HepG2 (cell line): Measurements from ENCODE around the gene RGS11. TPM values are rescaled to one million over a fixed set of nuclear protein-coding genes. Genes with fewer than 3 reads are reported as not detected.

ENCODE experiments used
- ATAC-seq: fragments of 200-7000 bp; cut with Tn5 transposase; 3 replicates; pipeline ENCODE4 v1.9.1; 2020; ENCODE audit warnings: mild to moderate bottlenecking, moderate library complexity
- BruUV-seq: library from RNA; stranded (reverse); fragments of 400-500 nt; replicated peaks from 2 replicates; lab custom pipeline; 2021; lab: Mats Ljungman, UMichigan
- CTCF ChIA-PET: fragments of 300-600 bp; formaldehyde crosslinking; extraction: SDS; loops from one replicate; lab custom pipeline; 2021; ENCODE audit warnings: low total read pairs, inconsistent platforms, low intra/inter-chr PET ratio; lab: Yijun Ruan, JAX
- POLR2A ChIA-PET: fragments of 350-600 bp; sonication (Branson Sonifier 250); formaldehyde crosslinking; loops from one replicate; lab custom pipeline; 2020; ENCODE audit warnings: antibody characterized with exemption, inconsistent platforms; lab: Yijun Ruan, JAX
- DNase-seq: peaks from one replicate; pipeline ENCODE4 v3.0.0-alpha.2; 2015; ENCODE audit warnings: low spot score
- FAIRE-seq: peaks from 3 replicates; lab custom pipeline; 2011; peaks lifted over from hg19 to GRCh38; lab: Jason Lieb, UNC
- H2AFZ ChIP-seq: one replicate; pipeline ENCODE4 v1.6.1; 2011; ENCODE audit warnings: low read length, inconsistent platforms
- H3K27ac ChIP-seq: fragments of 300-600 bp; 3 replicates; pipeline ENCODE4 v1.8.0; 2011; ENCODE audit warnings: mixed run types, mild to moderate bottlenecking, mixed read lengths, low read length, inconsistent platforms; ENCODE audit not compliant: insufficient read depth; ENCODE audit errors: extremely low read length
- H3K27me3 ChIP-seq, 2 experiments: fragments of 200-600 bp in 1 of 2; 2 replicates in 1 of 2; 3 replicates in 1 of 2; pipeline versions ENCODE4 v1.6.0 to v1.8.0; 2011; ENCODE audit warnings: low read length in 2 of 2, mild to moderate bottlenecking in 2 of 2, moderate library complexity in 2 of 2, inconsistent platforms in 1 of 2; ENCODE audit not compliant: insufficient read depth in 2 of 2, control insufficient read depth in 1 of 2
- H3K36me3 ChIP-seq, 2 experiments: fragments of 200-600 bp in 1 of 2; replicated peaks in 1 of 2; 2 replicates in 1 of 2; 3 replicates in 1 of 2; pipeline versions ENCODE4 v1.5.1 to v1.8.0; 2011; ENCODE audit warnings: low read length in 2 of 2, inconsistent platforms in 1 of 2; ENCODE audit not compliant: insufficient read depth in 2 of 2, control insufficient read depth in 1 of 2
- H3K4me1 ChIP-seq: 2 replicates; pipeline ENCODE4 v1.5.1; 2012; ENCODE audit warnings: low read length, inconsistent platforms; ENCODE audit not compliant: insufficient read depth
- H3K4me2 ChIP-seq: 2 replicates; pipeline ENCODE4 v1.6.0; 2011; ENCODE audit warnings: low read depth, low read length, inconsistent platforms
- H3K4me3 ChIP-seq, 3 experiments: fragments of 200-600 bp in 1 of 3; sonication (generic), shearing (Covaris generic) in 1 of 3; replicated peaks in 1 of 3; 2 replicates each; pipeline ENCODE4 v1.5.1; 2011 to 2016; ENCODE audit warnings: low read length in 3 of 3, inconsistent platforms in 2 of 3, low read depth in 2 of 3, mild to moderate bottlenecking in 2 of 3, control low read depth in 1 of 3, mixed read lengths in 1 of 3; ENCODE audit not compliant: insufficient read depth in 1 of 3
- H3K79me2 ChIP-seq: one replicate; pipeline ENCODE4 v1.6.1; 2011; ENCODE audit warnings: low read length, inconsistent platforms; ENCODE audit not compliant: insufficient read depth
- H3K9ac ChIP-seq: 2 replicates; pipeline ENCODE4 v1.6.0; 2011; ENCODE audit warnings: mild to moderate bottlenecking, low read depth, low read length, inconsistent platforms; ENCODE audit not compliant: insufficient read depth
- H3K9me3 ChIP-seq: 2 replicates; pipeline ENCODE4 v1.5.1; 2012; ENCODE audit warnings: mild to moderate bottlenecking, low read length
- H4K20me1 ChIP-seq: 2 replicates; pipeline ENCODE4 v1.6.0; 2011; ENCODE audit warnings: inconsistent platforms, mild to moderate bottlenecking, low read length, moderate library complexity; ENCODE audit not compliant: insufficient read depth
- ARHGAP35 ChIP-seq: sonication (generic); formaldehyde crosslinking; IDR thresholded peaks from 2 replicates; pipeline ENCODE4 v1.9.0; 2022; ENCODE audit warnings: mild to moderate bottlenecking, inconsistent platforms, moderate library complexity, missing genetic modification reagents, borderline replicate concordance
- CHD2 ChIP-seq: IDR thresholded peaks from 2 replicates; pipeline ENCODE4 v1.6.1; 2011; ENCODE audit warnings: low read depth, low read length, improper control_type of control experiment
- ELF1 ChIP-seq: sonication (generic); formaldehyde crosslinking; IDR thresholded peaks from 2 replicates; pipeline ENCODE4 v1.4.0; 2020; ENCODE audit warnings: missing genetic modification reagents
- JUN ChIP-seq: sonication (generic); formaldehyde crosslinking; IDR thresholded peaks from 2 replicates; pipeline ENCODE4 v1.4.0; 2020; ENCODE audit warnings: mild to moderate bottlenecking, missing genetic modification reagents
- MIER3 ChIP-seq: IDR thresholded peaks from 2 replicates; pipeline ENCODE4 v1.6.1; 2016; ENCODE audit warnings: missing compliant biosample characterization, borderline replicate concordance
- NR1H2 ChIP-seq: sonication (generic); formaldehyde crosslinking; IDR thresholded peaks from 2 replicates; pipeline ENCODE4 v1.8.1; 2022; ENCODE audit warnings: low read depth, missing genetic modification reagents, borderline replicate concordance
- RAD51 ChIP-seq: fragments of 450-650 bp; IDR thresholded peaks from 2 replicates; pipeline ENCODE4 v1.6.1; 2016; ENCODE audit warnings: borderline replicate concordance
- SP1 ChIP-seq, 2 experiments: fragments of 450-650 bp in 1 of 2; sonication (generic) in 1 of 2; formaldehyde crosslinking in 1 of 2; IDR thresholded peaks; 2 replicates each; pipeline versions ENCODE4 v1.4.0 to v1.6.1; 2016 to 2020; ENCODE audit warnings: missing genetic modification reagents in 1 of 2
- ZFY ChIP-seq: sonication (generic); formaldehyde crosslinking; IDR thresholded peaks from 2 replicates; pipeline ENCODE4 v1.4.0; 2020; ENCODE audit warnings: missing genetic modification reagents
- ZNF124 ChIP-seq: sonication (generic); formaldehyde crosslinking; IDR thresholded peaks from 2 replicates; pipeline ENCODE4 v1.4.0; 2020; ENCODE audit warnings: missing genetic modification reagents
- ZNF569 ChIP-seq: sonication (generic); formaldehyde crosslinking; IDR thresholded peaks from 2 replicates; pipeline ENCODE4 v1.5.0; 2020; ENCODE audit warnings: mild to moderate bottlenecking, missing genetic modification reagents, moderate library complexity, borderline replicate concordance
- ZNF747 ChIP-seq: sonication (generic); formaldehyde crosslinking; IDR thresholded peaks from 2 replicates; pipeline ENCODE4 v1.8.1; 2023; ENCODE audit warnings: missing genetic modification reagents, mild to moderate bottlenecking, borderline replicate concordance
- ZNF766 ChIP-seq: sonication (generic); formaldehyde crosslinking; IDR thresholded peaks from 2 replicates; pipeline ENCODE4 v1.5.0; 2020; ENCODE audit warnings: missing genetic modification reagents, borderline replicate concordance
- ZNF772 ChIP-seq: sonication (generic); formaldehyde crosslinking; IDR thresholded peaks from 2 replicates; pipeline ENCODE4 v1.5.0; 2020; ENCODE audit warnings: mild to moderate bottlenecking, missing genetic modification reagents
- WGBS: methylation state at CpG from one replicate; pipeline ENCODE4 v1.1.6; 2017; ENCODE audit warnings: low lambda C conversion rate; 5-methylcytosine and 5-hydroxymethylcytosine counted together
- in situ Hi-C: cut with HindIII; loops from 2 replicates; pipeline ENCODE4 v1.10.0; 2017; ENCODE audit warnings: low pct_unique_long_range_greater_than_20kb; ENCODE audit not compliant: extremely low pct_ligation_motif_present
- intact Hi-C: fragments of 100-400 bp; cut with micrococcal nuclease; formaldehyde crosslinking; loops from one replicate; pipeline ENCODE4 v1.10.0; 2022; ENCODE audit not compliant: unreplicated experiment
- polyA plus RNA-seq, 8 experiments: library from polyadenylated mRNA; depleted of rRNA in 3 of 8; stranded (reverse) in 7 of 8; unstranded in 1 of 8; fragments of >200 nt; fragmentation: Illumina TruSeq in 4 of 8; extraction: Trizol in 4 of 8; gene quantifications; 2 replicates each; pipeline versions ENCODE4 v1.2.1 to v1.2.3, GENCODE V29; 2011 to 2016; ENCODE audit warnings: low read depth in 4 of 8, missing spikeins in 1 of 8, mixed read lengths in 1 of 8; ENCODE audit not compliant: insufficient read depth in 1 of 8
- total RNA-seq, 5 experiments: library from RNA; depleted of rRNA; stranded (reverse); fragments of >200 nt; fragmentation: Illumina TruSeq; extraction: Trizol; gene quantifications; 2 replicates each; pipeline ENCODE4 v1.2.3, GENCODE V29; 2016; ENCODE audit warnings: low read depth in 1 of 5
- TF ChIP-seq, protein P1 (sequence below): sonication (generic); formaldehyde crosslinking; IDR thresholded peaks from 2 replicates; pipeline ENCODE4 v1.8.1; 2022; ENCODE audit warnings: low read depth, mild to moderate bottlenecking, missing genetic modification reagents
- TF ChIP-seq, protein P2 (sequence below): sonication (generic); formaldehyde crosslinking; IDR thresholded peaks from 2 replicates; pipeline ENCODE4 v1.5.1; 2020; ENCODE audit warnings: mild to moderate bottlenecking, missing genetic modification reagents, moderate library complexity
- TF ChIP-seq, protein P3 (sequence below): sonication (generic); formaldehyde crosslinking; IDR thresholded peaks from 2 replicates; pipeline ENCODE4 v1.5.1; 2020; ENCODE audit warnings: missing genetic modification reagents, mild to moderate bottlenecking, borderline replicate concordance

Gene RGS11
- total and polyA plus RNA-seq, 2 of the 13 experiments (the other 11 are each of a cell fraction or from before 2014, with no cell fraction given): 0.11 TPM; not detected in 1

DNA sequence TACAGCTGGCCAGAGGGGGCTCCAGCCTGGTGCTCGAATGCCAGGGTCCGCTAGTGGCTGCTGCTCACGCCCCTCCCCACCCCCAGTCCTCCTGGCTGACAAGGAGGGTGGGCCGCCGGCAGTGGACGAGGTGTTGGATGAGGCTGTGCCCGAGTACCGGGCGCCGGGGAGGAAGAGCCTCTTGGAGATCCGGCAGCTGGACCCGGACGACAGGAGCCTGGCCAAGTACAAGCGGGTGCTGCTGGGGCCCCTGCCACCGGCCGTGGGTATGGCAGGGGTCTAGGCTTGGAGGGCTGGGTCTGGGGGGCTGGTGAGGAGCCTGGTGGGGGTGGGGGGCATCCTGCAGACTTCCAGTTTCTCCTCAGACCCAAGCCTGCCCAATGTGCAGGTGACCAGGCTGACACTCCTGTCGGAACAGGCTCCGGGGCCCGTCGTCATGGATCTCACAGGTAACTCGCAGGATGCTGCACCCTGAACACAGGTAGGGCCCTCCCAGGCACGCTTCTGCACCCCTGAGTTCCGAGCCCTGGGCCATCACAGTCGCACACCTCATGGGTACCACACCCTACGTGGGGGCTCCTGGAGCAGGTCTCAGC is 6.0 kb upstream of the RGS11 start (continued):
- TF ChIP-seq, protein P1, sequence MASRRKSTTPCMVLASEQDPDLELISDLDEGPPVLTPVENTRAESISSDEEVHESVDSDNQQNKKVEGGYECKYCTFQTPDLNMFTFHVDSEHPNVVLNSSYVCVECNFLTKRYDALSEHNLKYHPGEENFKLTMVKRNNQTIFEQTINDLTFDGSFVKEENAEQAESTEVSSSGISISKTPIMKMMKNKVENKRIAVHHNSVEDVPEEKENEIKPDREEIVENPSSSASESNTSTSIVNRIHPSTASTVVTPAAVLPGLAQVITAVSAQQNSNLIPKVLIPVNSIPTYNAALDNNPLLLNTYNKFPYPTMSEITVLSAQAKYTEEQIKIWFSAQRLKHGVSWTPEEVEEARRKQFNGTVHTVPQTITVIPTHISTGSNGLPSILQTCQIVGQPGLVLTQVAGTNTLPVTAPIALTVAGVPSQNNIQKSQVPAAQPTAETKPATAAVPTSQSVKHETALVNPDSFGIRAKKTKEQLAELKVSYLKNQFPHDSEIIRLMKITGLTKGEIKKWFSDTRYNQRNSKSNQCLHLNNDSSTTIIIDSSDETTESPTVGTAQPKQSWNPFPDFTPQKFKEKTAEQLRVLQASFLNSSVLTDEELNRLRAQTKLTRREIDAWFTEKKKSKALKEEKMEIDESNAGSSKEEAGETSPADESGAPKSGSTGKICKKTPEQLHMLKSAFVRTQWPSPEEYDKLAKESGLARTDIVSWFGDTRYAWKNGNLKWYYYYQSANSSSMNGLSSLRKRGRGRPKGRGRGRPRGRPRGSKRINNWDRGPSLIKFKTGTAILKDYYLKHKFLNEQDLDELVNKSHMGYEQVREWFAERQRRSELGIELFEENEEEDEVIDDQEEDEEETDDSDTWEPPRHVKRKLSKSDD (CRISPR knock-in tag): no peak
- TF ChIP-seq ZNF747 (CRISPR knock-in tag) (no peak), SP1 (IDR thresholded peaks at IDR 0.05) (no peak), SP1 (CRISPR knock-in tag; IDR thresholded peaks at IDR 0.05) (no peak), NR1H2 (no peak), ZFY (CRISPR knock-in tag) (no peak)
- TF ChIP-seq, all 625 proteins: peak for 0

DNA sequence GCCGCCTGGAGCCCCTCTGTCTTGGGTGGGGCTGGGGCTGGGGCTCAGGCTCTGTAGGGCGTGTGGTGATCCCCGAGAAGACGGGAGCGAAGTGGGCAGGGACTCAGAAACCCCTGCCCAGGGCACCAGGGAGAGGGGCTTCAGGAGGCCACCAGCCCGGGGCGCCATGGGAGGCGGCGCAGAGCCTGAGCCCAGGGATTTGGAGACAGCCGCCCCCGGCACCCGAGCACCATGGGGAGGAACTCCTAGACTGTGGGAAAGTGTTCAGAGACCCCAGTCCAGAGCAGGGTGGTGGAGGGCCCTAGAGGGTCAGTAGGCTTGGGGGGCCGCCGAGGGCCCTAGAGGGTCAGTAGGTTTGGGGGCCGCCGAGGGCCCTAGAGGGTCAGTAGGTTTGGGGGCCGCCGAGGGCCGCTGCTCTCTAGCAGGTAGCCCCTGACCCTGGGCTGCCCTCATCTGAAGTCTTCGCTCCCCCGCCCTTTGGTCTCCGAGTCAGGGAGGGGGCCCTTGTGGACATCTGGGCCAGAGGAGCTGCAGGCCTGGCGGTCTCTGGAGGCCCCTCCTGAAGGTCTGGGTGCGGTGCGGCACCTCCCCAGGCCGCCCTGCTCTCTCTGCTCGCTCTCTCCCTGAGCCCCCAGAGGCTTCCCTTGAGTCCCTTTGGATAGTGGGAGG is 5.4 kb upstream of the RGS11 start:
- WGBS: 40% methylated on average over 1 of the region's 27 CpGs
- FAIRE-seq (no peak), ATAC-seq (peak; percentile 10), DNase-seq (no peak)
- Histone ChIP-seq H3K9ac (no peak overlapping the region), H3K79me2 (no peaks in the 10 kb centered on the region), H2AFZ (no peak overlapping the region), H3K4me3 (peak overlapping the region in 2 of 3 experiments; percentile 33 to 65; a peak in 3 of 6 replicates), H3K9me3 (no peaks in the 10 kb centered on the region), H3K36me3 (no peaks in the 10 kb centered on the region), H3K27ac (no peak overlapping the region), H4K20me1 (no peaks in the 10 kb centered on the region), H3K4me1 (peaks cover 12% of the 10 kb centered on the region), H3K4me2 (peak overlapping the region; percentile 45), H3K27me3 (peaks cover 8 to 48% of the 10 kb centered on the region in 2 experiments; a peak in 4 of 5 replicates)
- in situ Hi-C loops: no loop called here
- POLR2A ChIA-PET: no interaction called here
- no TSS peak for BruUV-seq
- intact Hi-C loops: no loop called here
- CTCF ChIA-PET: no interaction called here
- no peak for TF ChIP-seq ZNF772 (CRISPR knock-in tag)
- TF ChIP-seq, protein P2, sequence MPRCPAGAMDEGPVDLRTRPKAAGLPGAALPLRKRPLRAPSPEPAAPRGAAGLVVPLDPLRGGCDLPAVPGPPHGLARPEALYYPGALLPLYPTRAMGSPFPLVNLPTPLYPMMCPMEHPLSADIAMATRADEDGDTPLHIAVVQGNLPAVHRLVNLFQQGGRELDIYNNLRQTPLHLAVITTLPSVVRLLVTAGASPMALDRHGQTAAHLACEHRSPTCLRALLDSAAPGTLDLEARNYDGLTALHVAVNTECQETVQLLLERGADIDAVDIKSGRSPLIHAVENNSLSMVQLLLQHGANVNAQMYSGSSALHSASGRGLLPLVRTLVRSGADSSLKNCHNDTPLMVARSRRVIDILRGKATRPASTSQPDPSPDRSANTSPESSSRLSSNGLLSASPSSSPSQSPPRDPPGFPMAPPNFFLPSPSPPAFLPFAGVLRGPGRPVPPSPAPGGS (CRISPR knock-in tag): no peak
- TF ChIP-seq ARHGAP35 (CRISPR knock-in tag): no peak
- TF ChIP-seq RAD51: no peak
- no peak for TF ChIP-seq MIER3 (CRISPR knock-in tag)
- TF ChIP-seq, protein P3, sequence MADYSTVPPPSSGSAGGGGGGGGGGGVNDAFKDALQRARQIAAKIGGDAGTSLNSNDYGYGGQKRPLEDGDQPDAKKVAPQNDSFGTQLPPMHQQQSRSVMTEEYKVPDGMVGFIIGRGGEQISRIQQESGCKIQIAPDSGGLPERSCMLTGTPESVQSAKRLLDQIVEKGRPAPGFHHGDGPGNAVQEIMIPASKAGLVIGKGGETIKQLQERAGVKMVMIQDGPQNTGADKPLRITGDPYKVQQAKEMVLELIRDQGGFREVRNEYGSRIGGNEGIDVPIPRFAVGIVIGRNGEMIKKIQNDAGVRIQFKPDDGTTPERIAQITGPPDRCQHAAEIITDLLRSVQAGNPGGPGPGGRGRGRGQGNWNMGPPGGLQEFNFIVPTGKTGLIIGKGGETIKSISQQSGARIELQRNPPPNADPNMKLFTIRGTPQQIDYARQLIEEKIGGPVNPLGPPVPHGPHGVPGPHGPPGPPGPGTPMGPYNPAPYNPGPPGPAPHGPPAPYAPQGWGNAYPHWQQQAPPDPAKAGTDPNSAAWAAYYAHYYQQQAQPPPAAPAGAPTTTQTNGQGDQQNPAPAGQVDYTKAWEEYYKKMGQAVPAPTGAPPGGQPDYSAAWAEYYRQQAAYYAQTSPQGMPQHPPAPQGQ (CRISPR knock-in tag): no peak
- TF ChIP-seq ZNF124 (CRISPR knock-in tag): no peak
- TF ChIP-seq ZNF569 (CRISPR knock-in tag): no peak
- no peak for TF ChIP-seq ELF1
- no peak for TF ChIP-seq JUN (CRISPR knock-in tag)
- no peak for TF ChIP-seq ZNF766 (CRISPR knock-in tag)
- no peak for TF ChIP-seq CHD2
